Adrenal gland (tissue), 12 donors: ENCODE results near the gene ZBTB42. TPM values are rescaled to one million over a fixed set of nuclear protein-coding genes. Genes with fewer than 3 reads are reported as not detected.
A peak's percentile ranks its signal among the peaks of the same experiment; 100 is the strongest.

Source experiments
- DNase-seq, 7 donors: peaks; one replicate each; pipeline ENCODE4 v3.0.0-alpha.2; 2019 to 2020
- H3K27ac ChIP-seq, 5 donors: fragments of 200-600 bp; sonication (generic) in 4 of 5; 1 replicate in 3 of 5; 2 replicates in 2 of 5; pipeline versions ENCODE4 v1.5.1 to v1.8.0; 2016 to 2020; ENCODE audit warnings: mild to moderate bottlenecking in 1 of 5
- H3K27me3 ChIP-seq: fragments of 200-600 bp; 2 replicates; pipeline ENCODE4 v1.8.0; 2021
- H3K36me3 ChIP-seq, 2 donors: fragments of 200-600 bp; replicated peaks in 1 of 2; 1 replicate in 1 of 2; 2 replicates in 1 of 2; pipeline versions ENCODE4 v1.5.1 to v1.8.0; 2018 to 2022
- H3K4me1 ChIP-seq, 2 donors: fragments of 200-600 bp; replicated peaks in 1 of 2; 1 replicate in 1 of 2; 2 replicates in 1 of 2; pipeline versions ENCODE4 v1.5.1 to v1.8.0; 2018 to 2021
- H3K4me3 ChIP-seq, 4 donors: fragments of 200-600 bp; sonication (generic) in 3 of 4; one replicate each; pipeline ENCODE4 v1.5.1; 2016 to 2018
- H3K9me3 ChIP-seq, 3 donors: fragments of 200-600 bp; sonication (generic) in 1 of 3; replicated peaks in 1 of 3; 1 replicate in 2 of 3; 2 replicates in 1 of 3; pipeline versions ENCODE4 v1.5.1 to v1.8.0; 2016 to 2021
- POLR2A ChIP-seq, 2 donors: fragments of 450-650 bp; IDR thresholded peaks; one replicate each; pipeline ENCODE4 v1.6.1; 2017; ENCODE audit warnings: antibody characterized with exemption in 2 of 2, mild to moderate bottlenecking in 2 of 2, moderate library complexity in 1 of 2
- WGBS, 4 donors: extraction: QIAGEN DNeasy Blood & Tissue Kit in 2 of 4; methylation state at CpG; one replicate each; pipeline versions ENCODE4 v1.1.5 to v1.1.7; 2013 to 2017; 5-methylcytosine and 5-hydroxymethylcytosine counted together
- intact Hi-C, 2 donors: fragments of 100-400 bp; cut with DNase I; formaldehyde crosslinking; loops; one replicate each; pipeline versions ENCODE4 v1.14.1 to v1.15.0; 2022 to 2023
- polyA plus RNA-seq, 3 donors: library from polyadenylated mRNA; stranded (reverse); fragments of 200-250 nt in 2 of 3; fragments of 350-450 nt in 1 of 3; fragmentation: Illumina TruSeq in 1 of 3; extraction: RNeasy Lipid Tissue Mini Kit (QIAGEN cat#74804) in 1 of 3; gene quantifications; one replicate each; pipeline ENCODE4 v1.2.3, GENCODE V29; 2013 to 2014
- total RNA-seq, 9 donors: library from RNA; depleted of rRNA in 4 of 9; stranded (reverse); fragments of >200 nt in 4 of 9; fragments of 120-200 nt in 1 of 9; fragmentation: NEBNext Ultra II Directional in 1 of 9; extraction: Animal tissue kit (Norgen Biotek cat#: 25700) in 1 of 9; gene quantifications; one replicate each; pipeline versions ENCODE4 v1.1.0 to v1.2.4, GENCODE V29; 2013 to 2023
- donor health status: healthy with polysubstance abuse.
- donor health status: Bipolar disorder and iron deficiency.
- donor health status: DM: yes; HTN: yes; CAD: no.
- donor health status: DM: no; HTN: no; CAD: no.
- donor health status: DM: no; HTN: no; CAD: no.
- donor health status: DM: yes; HTN: yes; CAD: no.

ZBTB42 gene
- total and polyA plus RNA-seq, 12 donors: 0.61 to 13.9 (median 5.4) TPM

DNA sequence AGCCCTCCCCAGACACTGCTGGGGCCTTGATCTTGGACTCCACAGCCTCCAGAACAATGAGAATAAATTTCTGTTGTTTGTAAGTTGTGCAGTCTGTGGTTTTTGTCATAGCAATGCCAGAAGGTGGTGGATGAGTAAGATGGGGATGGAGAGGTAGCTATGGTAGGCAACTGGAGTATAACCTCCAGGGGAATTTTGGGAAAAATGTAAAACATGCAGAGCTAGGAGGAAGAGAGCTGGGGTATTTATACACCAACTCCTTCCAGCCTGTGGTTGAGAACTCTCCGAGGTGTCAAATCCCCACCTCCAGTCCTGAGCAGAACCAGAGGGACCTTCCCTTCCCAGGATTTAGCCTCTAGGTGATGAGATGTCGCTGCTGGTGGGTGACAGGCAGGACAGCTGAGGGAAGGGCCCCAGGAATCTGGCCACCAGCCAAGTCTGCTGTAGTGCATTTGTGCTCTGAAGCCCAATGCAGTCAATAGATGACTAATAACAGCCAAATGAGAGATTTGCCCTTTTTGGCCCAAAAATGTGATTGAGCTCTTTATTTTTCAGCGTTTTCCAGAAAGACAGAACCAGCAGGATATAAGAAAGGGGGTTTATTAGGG is 45.0 kb downstream of the ZBTB42 start:
- intact Hi-C loops: no loop called here
- Histone ChIP-seq H3K4me3 (no peak overlapping the region), H3K27me3 (peaks cover 48% of the 10 kb centered on the region), H3K9me3 (no peaks in the 10 kb centered on the region), H3K36me3 (no peaks in the 10 kb centered on the region), H3K4me1 (peaks cover 13 to 14% of the 10 kb centered on the region in 2 donors), H3K27ac (no peak overlapping the region)
- TF ChIP-seq POLR2A (IDR thresholded peaks at IDR 0.05): no peak
- WGBS, 4 donors: 80 to 89% (median 85%) methylated on average over 3 of the region's 3 CpGs
- no peak for DNase-seq

DNA sequence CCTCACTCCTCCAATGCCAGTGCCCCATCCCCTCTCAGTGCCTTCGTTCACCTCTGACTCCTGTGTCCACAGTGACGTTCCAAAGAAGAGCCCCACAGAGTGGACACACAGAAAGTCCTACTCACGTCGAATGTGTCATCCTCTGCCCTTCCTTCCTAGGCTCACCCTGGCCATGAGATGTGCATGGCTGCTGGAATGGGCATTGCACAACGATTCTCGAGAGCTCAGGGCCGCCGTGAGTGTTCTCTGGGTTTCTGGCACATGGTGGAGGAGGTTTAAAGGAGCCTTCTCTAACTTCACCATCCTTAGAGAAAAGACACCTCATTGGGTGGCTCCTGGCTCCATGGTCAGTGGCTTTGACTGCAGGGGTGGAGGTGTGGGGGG is 51.4 kb downstream of the ZBTB42 start:
- H3K27me3 ChIP-seq: peaks cover 5% of the 10 kb centered on the region
- no peaks in the 10 kb centered on the region for H3K9me3 ChIP-seq
- no peak overlapping the region for H3K4me3 ChIP-seq
- no peak for TF ChIP-seq POLR2A (IDR thresholded peaks at IDR 0.05)
- peak in 3 of 7 donors; percentile 53 to 66 (median 57) for DNase-seq
- H3K27ac ChIP-seq: no peak overlapping the region
- WGBS, 4 donors: 22 to 44% (median 37%) methylated on average over 7 to 8 of the region's 8 CpGs
- H3K36me3 ChIP-seq: no peaks in the 10 kb centered on the region
- no peaks in the 10 kb centered on the region for H3K4me1 ChIP-seq
- intact Hi-C loops: no loop called here

Other genes starting within 250 kb of the ZBTB42 start
- 10 to 100 TPM in 2 of 9 donors, 1 to 10 TPM in 5, under 1 TPM in 2; 0.28 to 17.8 (median 4.7) TPM for gene C14orf180, start 221.3 kb upstream of the ZBTB42 start, total RNA-seq
- 10 to 100 TPM in 1 of 3 donors, 1 to 10 TPM in 1, under 1 TPM in 1; 0.26 to 16.8 (median 7.1) TPM for gene C14orf180, start 221.3 kb upstream of the ZBTB42 start, polyA plus RNA-seq
- gene TMEM179, start 196.3 kb upstream of the ZBTB42 start, total RNA-seq: 10 to 100 TPM in 6 of 9 donors, 1 to 10 TPM in 3; 4.3 to 46.5 (median 13.1) TPM
- 10 to 100 TPM in 2 of 3 donors, 1 to 10 TPM in 1; 4.5 to 76.7 (median 17.9) TPM for gene TMEM179, start 196.3 kb upstream of the ZBTB42 start, polyA plus RNA-seq
- 10 to 100 TPM in 8 of 9 donors, 1 to 10 TPM in 1; 8.4 to 72.9 (median 60.7) TPM for gene INF2, start 111.5 kb upstream of the ZBTB42 start, total RNA-seq
- gene INF2, start 111.5 kb upstream of the ZBTB42 start, polyA plus RNA-seq: 100 to 1,000 TPM in 2 of 3 donors, 10 to 100 TPM in 1; 16.3 to 217 (median 117) TPM
- gene ADSS1, start 76.9 kb upstream of the ZBTB42 start, total RNA-seq: 10 to 100 TPM in 6 of 9 donors, 1 to 10 TPM in 3; 4.0 to 39.1 (median 17.0) TPM
- 10 to 100 TPM in 2 of 3 donors, 1 to 10 TPM in 1; 5.6 to 20.1 (median 16.7) TPM for gene ADSS1, start 76.9 kb upstream of the ZBTB42 start, polyA plus RNA-seq
- gene SIVA1, start 48.0 kb upstream of the ZBTB42 start, total RNA-seq: 100 to 1,000 TPM in 4 of 9 donors, 10 to 100 TPM in 5; 43.9 to 294 (median 79.6) TPM
- 100 to 1,000 TPM in 1 of 3 donors, 10 to 100 TPM in 1, 1 to 10 TPM in 1; 2.0 to 120 (median 86.8) TPM for gene SIVA1, start 48.0 kb upstream of the ZBTB42 start, polyA plus RNA-seq
- 100 to 1,000 TPM in 8 of 9 donors, 10 to 100 TPM in 1; 66.4 to 300 (median 191) TPM for gene AKT1, start 5.4 kb upstream of the ZBTB42 start, total RNA-seq
- 100 to 1,000 TPM in 2 of 3 donors, 10 to 100 TPM in 1; 97.5 to 244 (median 230) TPM for gene AKT1, start 5.4 kb upstream of the ZBTB42 start, polyA plus RNA-seq
- gene CEP170B, start 64.2 kb downstream of the ZBTB42 start, total RNA-seq: 10 to 100 TPM in 8 of 9 donors, 1 to 10 TPM in 1; 2.4 to 25.1 (median 18.9) TPM
- gene CEP170B, start 64.2 kb downstream of the ZBTB42 start, polyA plus RNA-seq: 10 to 100 TPM in 2 of 3 donors, 1 to 10 TPM in 1; 2.8 to 29.4 (median 13.0) TPM
- gene PLD4, start 123.8 kb downstream of the ZBTB42 start, total RNA-seq: 1 to 10 TPM in 2 of 9 donors, under 1 TPM in 4, not detected in 3; 0.30 to 1.9 (median 0.52) TPM
- 1 to 10 TPM in 1 of 3 donors, under 1 TPM in 2; 0.37 to 1.0 (median 0.64) TPM for gene PLD4, start 123.8 kb downstream of the ZBTB42 start, polyA plus RNA-seq
- gene AHNAK2, start 177.3 kb downstream of the ZBTB42 start, total RNA-seq: 10 to 100 TPM in 2 of 9 donors, 1 to 10 TPM in 4, under 1 TPM in 3; 0.67 to 16.0 (median 4.1) TPM
- gene AHNAK2, start 177.3 kb downstream of the ZBTB42 start, polyA plus RNA-seq: 1 to 10 TPM; 1.8 to 6.5 (median 4.4) TPM
- 10 to 100 TPM in 2 of 9 donors, 1 to 10 TPM in 7; 6.3 to 13.4 (median 7.6) TPM for gene CLBA1, start 184.7 kb downstream of the ZBTB42 start, total RNA-seq
- gene CLBA1, start 184.7 kb downstream of the ZBTB42 start, polyA plus RNA-seq: 10 to 100 TPM; 11.1 to 22.5 (median 19.9) TPM
- gene CDCA4, start 220.0 kb downstream of the ZBTB42 start, total RNA-seq: 10 to 100 TPM in 1 of 9 donors, 1 to 10 TPM in 7, under 1 TPM in 1; 0.66 to 10.5 (median 4.0) TPM
- 1 to 10 TPM; 1.9 to 6.8 (median 4.9) TPM for gene CDCA4, start 220.0 kb downstream of the ZBTB42 start, polyA plus RNA-seq